Measurements from ENCODE around the gene NFKB1.
A peak's percentile ranks its signal among the peaks of the same experiment; 100 is the strongest.

Gene NFKB1

DNA sequence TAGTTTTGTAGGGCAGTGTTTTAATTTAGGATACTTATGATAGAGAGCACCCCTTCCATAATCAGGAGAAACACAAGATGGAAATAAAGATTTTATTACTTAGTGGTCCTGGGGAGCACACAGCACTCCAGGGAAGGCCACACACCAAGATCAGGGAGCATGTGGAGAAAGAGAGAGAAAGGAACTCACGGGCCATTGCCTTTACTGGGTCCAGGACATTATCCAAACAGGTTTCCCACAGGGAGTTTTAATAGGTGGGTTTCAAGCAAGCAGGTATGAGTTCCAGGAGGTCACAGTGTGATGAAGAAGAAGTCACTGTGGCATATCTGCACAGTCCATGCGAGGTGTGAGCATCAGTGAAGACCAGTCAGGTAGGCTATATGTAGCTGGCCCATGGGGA lies 46.8 kb downstream of the NFKB1 start:
- Histone ChIP-seq H3K9me3 (ENCODE audit: insufficient read depth, low read length) (no peaks in the 10 kb centered on the region), H4K20me1 (ENCODE audit: insufficient read depth, low read length) (peaks cover 86% of the 10 kb centered on the region)

DNA sequence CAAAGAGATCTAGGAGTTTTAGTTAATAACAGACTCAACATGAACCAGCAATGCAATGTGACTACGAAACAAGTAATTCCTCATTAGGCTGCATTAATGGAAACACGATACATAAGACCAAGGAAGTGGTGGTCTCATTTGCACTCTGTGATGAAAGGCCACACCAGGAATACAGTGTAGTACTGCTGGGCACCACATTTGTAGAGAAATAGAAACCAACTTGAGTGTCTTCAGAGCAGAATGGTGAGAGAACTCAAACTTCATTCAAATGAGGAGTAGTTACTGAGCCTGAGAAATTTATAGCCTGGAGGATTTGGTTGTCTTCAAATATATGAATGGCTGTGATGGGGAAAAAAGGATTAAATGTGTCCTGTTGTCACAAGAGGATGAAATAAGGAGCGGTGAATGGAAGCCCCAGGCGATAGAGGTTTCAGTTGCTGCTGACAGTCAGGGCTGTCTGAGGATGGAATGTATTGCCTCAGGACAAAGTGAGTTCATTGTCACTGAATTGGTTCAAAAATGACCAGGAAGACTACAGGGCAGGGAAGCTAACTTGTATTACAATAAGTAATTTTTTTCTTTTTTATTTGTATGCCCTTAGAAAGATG lies 50.9 kb downstream of the NFKB1 start:
- Histone ChIP-seq H3K27ac (ENCODE audit: low read length) (no peak overlapping the region), H3K79me2 (ENCODE audit: low read length) (peaks cover 64% of the 10 kb centered on the region), H3K4me2 (ENCODE audit: low read length) (peak overlapping the region; percentile 4; the same call in 1 of the 2 replicates)

More for the DNA sequence above, 46.8 kb downstream of the NFKB1 start:
- Histone ChIP-seq H3K4me3 (ENCODE audit: low read length) (no peak overlapping the region), H3K79me2 (ENCODE audit: low read length) (peaks cover 68% of the 10 kb centered on the region), H3K9ac (ENCODE audit: low read length) (no peak overlapping the region), H3K36me3 (replicated peaks; ENCODE audit: low read depth, low read length) (peaks cover 50% of the 10 kb centered on the region), H3K27ac (ENCODE audit: low read length) (no peak overlapping the region), H2AFZ (ENCODE audit: low read depth, low read length) (no peak overlapping the region), H3K27me3 (ENCODE audit: low read depth, low read length) (no peaks in the 10 kb centered on the region), H3K4me1 (ENCODE audit: low read length) (peaks cover 48% of the 10 kb centered on the region), H3K4me2 (ENCODE audit: low read length) (no peak overlapping the region)
- TF ChIP-seq, protein P1, sequence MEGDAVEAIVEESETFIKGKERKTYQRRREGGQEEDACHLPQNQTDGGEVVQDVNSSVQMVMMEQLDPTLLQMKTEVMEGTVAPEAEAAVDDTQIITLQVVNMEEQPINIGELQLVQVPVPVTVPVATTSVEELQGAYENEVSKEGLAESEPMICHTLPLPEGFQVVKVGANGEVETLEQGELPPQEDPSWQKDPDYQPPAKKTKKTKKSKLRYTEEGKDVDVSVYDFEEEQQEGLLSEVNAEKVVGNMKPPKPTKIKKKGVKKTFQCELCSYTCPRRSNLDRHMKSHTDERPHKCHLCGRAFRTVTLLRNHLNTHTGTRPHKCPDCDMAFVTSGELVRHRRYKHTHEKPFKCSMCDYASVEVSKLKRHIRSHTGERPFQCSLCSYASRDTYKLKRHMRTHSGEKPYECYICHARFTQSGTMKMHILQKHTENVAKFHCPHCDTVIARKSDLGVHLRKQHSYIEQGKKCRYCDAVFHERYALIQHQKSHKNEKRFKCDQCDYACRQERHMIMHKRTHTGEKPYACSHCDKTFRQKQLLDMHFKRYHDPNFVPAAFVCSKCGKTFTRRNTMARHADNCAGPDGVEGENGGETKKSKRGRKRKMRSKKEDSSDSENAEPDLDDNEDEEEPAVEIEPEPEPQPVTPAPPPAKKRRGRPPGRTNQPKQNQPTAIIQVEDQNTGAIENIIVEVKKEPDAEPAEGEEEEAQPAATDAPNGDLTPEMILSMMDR (IDR thresholded peaks at IDR 0.05; ENCODE audit: low read depth, low read length): no peak
- no peak for TF ChIP-seq EZH2phosphoT487 (IDR thresholded peaks at IDR 0.05; ENCODE audit: low read depth)

DNA sequence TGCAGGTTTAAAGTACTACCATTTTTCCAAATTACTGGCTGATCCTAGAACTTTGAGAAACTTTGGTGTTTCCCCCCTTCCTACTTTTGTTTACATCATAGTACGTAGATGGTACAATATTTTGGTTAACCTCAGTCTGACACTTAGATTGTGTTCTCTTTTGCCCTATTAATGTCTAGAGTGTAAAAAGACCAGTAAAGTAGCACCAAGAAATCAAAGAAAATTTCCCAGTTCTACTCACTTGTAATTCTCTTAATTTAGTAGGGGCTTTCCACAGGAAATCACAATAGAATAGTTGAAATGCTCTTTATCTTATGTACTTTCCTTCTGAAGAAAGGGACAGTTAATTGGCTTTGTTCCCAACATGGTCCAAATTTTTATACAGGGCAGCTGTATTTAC lies 51.6 kb downstream of the NFKB1 start:
- no peak overlapping the region for H2AFZ ChIP-seq (ENCODE audit: low read depth, low read length)
- peaks cover 22% of the 10 kb centered on the region for H3K4me1 ChIP-seq (ENCODE audit: low read length)
- peaks cover 70% of the 10 kb centered on the region for H4K20me1 ChIP-seq (ENCODE audit: insufficient read depth, low read length)
- TF ChIP-seq, protein P1 (IDR thresholded peaks at IDR 0.05; ENCODE audit: low read depth, low read length): no peak
- TF ChIP-seq EZH2phosphoT487 (IDR thresholded peaks at IDR 0.05; ENCODE audit: low read depth): no peak
- H3K9me3 ChIP-seq (ENCODE audit: insufficient read depth, low read length): no peaks in the 10 kb centered on the region
- H3K9ac ChIP-seq (ENCODE audit: low read length): no peak overlapping the region
- no peak overlapping the region for H3K4me3 ChIP-seq (ENCODE audit: low read length)
- peaks cover 63% of the 10 kb centered on the region for H3K79me2 ChIP-seq (ENCODE audit: low read length)
- H3K36me3 ChIP-seq (replicated peaks; ENCODE audit: low read depth, low read length): peaks cover 37% of the 10 kb centered on the region
- H3K27ac ChIP-seq (ENCODE audit: low read length): no peak overlapping the region
- H3K4me2 ChIP-seq (ENCODE audit: low read length): peak overlapping the region; percentile 4; the same call in 1 of the 2 replicates
- no peaks in the 10 kb centered on the region for H3K27me3 ChIP-seq (ENCODE audit: low read depth, low read length)

More for the DNA sequence above, 50.9 kb downstream of the NFKB1 start:
- Histone ChIP-seq H3K9me3 (ENCODE audit: insufficient read depth, low read length) (no peaks in the 10 kb centered on the region), H3K9ac (ENCODE audit: low read length) (no peak overlapping the region), H4K20me1 (ENCODE audit: insufficient read depth, low read length) (peaks cover 72% of the 10 kb centered on the region), H3K4me1 (ENCODE audit: low read length) (peaks cover 26% of the 10 kb centered on the region), H3K27me3 (ENCODE audit: low read depth, low read length) (no peaks in the 10 kb centered on the region), H3K36me3 (replicated peaks; ENCODE audit: low read depth, low read length) (peaks cover 40% of the 10 kb centered on the region), H3K4me3 (ENCODE audit: low read length) (no peak overlapping the region), H2AFZ (ENCODE audit: low read depth, low read length) (no peak overlapping the region)
- TF ChIP-seq, protein P1 (IDR thresholded peaks at IDR 0.05; ENCODE audit: low read depth, low read length): no peak
- no peak for TF ChIP-seq EZH2phosphoT487 (IDR thresholded peaks at IDR 0.05; ENCODE audit: low read depth)

DNA sequence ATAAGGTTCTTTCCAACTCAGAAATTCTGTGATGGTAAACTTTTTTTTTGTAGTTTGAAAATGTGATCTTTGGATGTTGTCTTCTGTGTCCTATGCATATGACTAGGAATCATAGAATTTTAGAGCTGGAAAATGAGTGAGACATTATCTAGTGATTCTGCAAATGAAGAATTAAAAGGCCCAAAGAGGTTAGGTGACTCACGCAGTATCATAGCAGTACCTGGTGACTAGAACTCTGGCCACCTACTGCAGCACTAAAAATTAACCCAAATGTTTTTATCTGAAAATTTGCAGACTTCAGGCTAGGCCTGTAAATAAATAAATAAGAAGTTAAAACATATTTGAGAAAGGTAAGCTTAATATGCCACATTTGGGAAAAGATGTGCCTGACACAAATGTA lies 52.8 kb downstream of the NFKB1 start:
- Histone ChIP-seq H3K36me3 (replicated peaks; ENCODE audit: low read depth, low read length) (peaks cover 31% of the 10 kb centered on the region), H3K4me1 (ENCODE audit: low read length) (peaks cover 26% of the 10 kb centered on the region), H2AFZ (ENCODE audit: low read depth, low read length) (no peak overlapping the region), H3K27me3 (ENCODE audit: low read depth, low read length) (no peaks in the 10 kb centered on the region), H3K79me2 (ENCODE audit: low read length) (peaks cover 61% of the 10 kb centered on the region), H4K20me1 (ENCODE audit: insufficient read depth, low read length) (peaks cover 69% of the 10 kb centered on the region), H3K4me3 (ENCODE audit: low read length) (no peak overlapping the region), H3K9me3 (ENCODE audit: insufficient read depth, low read length) (no peaks in the 10 kb centered on the region), H3K4me2 (ENCODE audit: low read length) (no peak overlapping the region), H3K27ac (ENCODE audit: low read length) (no peak overlapping the region), H3K9ac (ENCODE audit: low read length) (no peak overlapping the region)
- no peak for TF ChIP-seq EZH2phosphoT487 (IDR thresholded peaks at IDR 0.05; ENCODE audit: low read depth)
- TF ChIP-seq, protein P1 (IDR thresholded peaks at IDR 0.05; ENCODE audit: low read depth, low read length): no peak
